Activated CD4-positive, alpha-beta T cell treated with anti-CD3 and anti-CD28 coated beads for 36 hours (primary cell): ENCODE data around the gene CCL17. TPM values are rescaled to one million over a fixed set of nuclear protein-coding genes. Genes with fewer than 3 reads are reported as not detected.
A peak's percentile ranks its signal among the peaks of the same experiment; 100 is the strongest.

Source experiments
- ATAC-seq: fragments of 200-7000 bp; cut with Tn5 transposase; one replicate; pipeline ENCODE4 v1.10.0; 2021; ENCODE audit warnings: mild to moderate bottlenecking, moderate library complexity
- CTCF ChIA-PET: fragments of 350-600 bp; sonication (Branson Sonifier 250); formaldehyde crosslinking; loops from one replicate; lab custom pipeline; 2021; ENCODE audit warnings: antibody characterized with exemption; lab: Charles Lee
- POLR2A ChIA-PET: fragments of 350-600 bp; sonication (Branson Sonifier 250); formaldehyde crosslinking; loops from one replicate; lab custom pipeline; 2021; ENCODE audit warnings: antibody characterized with exemption, inconsistent platforms; lab: Charles Lee
- DNase-seq: peaks from one replicate; pipeline ENCODE4 v3.0.0-alpha.2; 2020
- H3K27ac Mint-ChIP-seq: one replicate; pipeline ENCODE4 v1.8.0; 2021; ENCODE audit warnings: mixed read lengths
- H3K27me3 Mint-ChIP-seq: one replicate; pipeline ENCODE4 v1.8.0; 2021; ENCODE audit warnings: mixed read lengths
- H3K36me3 Mint-ChIP-seq: one replicate; pipeline ENCODE4 v1.8.0; 2021; ENCODE audit warnings: low read depth, mixed read lengths
- H3K4me1 Mint-ChIP-seq: one replicate; pipeline ENCODE4 v1.8.0; 2021; ENCODE audit warnings: mixed read lengths
- H3K4me3 Mint-ChIP-seq: one replicate; pipeline ENCODE4 v1.8.0; 2021; ENCODE audit warnings: mild to moderate bottlenecking, moderate library complexity, mixed read lengths
- H3K9me3 Mint-ChIP-seq: one replicate; pipeline ENCODE4 v1.8.0; 2021; ENCODE audit warnings: low read depth, mixed read lengths
- intact Hi-C, 2 experiments: fragments of 100-400 bp; cut with DNase I in 1 of 2; cut with micrococcal nuclease in 1 of 2; formaldehyde crosslinking; loops; one replicate each; pipeline versions ENCODE4 v1.14.2 to v1.15.1; 2022 to 2024; cut with DNase I, micrococcal nuclease
- total RNA-seq, 2 experiments: library from RNA; stranded (reverse); gene quantifications; one replicate each; pipeline ENCODE4 v1.2.3, GENCODE V29; 2021

Gene CCL17
- 1 to 10 TPM; 1.2 to 1.4 TPM for total RNA-seq

DNA sequence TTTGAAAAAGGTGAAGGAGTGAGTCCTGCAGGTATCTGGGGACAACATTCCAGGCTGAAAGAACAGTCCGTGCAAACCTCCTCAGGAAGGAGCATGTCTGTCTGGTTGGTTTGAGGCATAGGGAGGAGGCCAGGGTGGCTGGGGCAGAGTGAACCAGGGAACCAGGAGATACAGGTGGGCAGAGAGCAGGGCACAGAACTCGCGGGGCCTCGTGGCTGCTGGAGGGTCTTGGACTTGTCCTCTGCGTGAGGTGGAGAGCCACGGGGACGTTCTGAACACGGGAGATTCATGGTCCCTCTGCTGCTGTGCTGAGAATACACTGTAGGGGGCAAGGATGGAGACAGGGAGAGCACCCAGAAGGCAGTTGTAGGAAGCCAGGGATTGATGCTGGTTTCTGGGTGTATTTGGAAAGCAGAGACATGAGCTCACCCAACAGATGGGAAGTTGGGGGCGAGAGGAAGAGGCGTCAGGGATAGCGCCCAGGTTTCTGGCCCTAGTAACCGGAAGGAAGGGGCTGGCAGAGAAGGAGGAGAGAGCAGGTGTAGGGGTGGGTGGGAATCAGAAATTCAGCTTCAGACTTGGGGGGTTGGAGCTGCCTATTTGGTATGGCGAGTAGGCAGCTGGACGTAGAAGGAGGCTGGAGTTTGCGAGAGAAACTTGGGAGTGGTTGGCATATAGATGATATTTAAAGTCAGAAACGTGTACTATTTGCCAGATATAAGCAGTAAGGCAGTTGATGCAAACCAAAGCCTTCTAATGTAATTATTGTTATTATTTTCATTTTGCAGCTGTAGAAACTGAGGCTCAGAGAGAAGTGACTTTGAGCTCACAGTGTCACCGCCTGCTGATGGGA, at the start of gene CCL17:
Gene CCL17, plus strand, starts transcription at position 803 of the 853 bp plus-strand sequence. CDS start 9,166 bp downstream, outside the sequence.
- Mint-ChIP-seq H3K4me3 (no peak within 1 kb of the TSS), H3K36me3 (no peaks in the 10 kb centered on the region), H3K27ac (no peak within 1 kb of the TSS), H3K27me3 (no peaks in the 10 kb centered on the region), H3K4me1 (peaks cover 5% of the 10 kb centered on the region), H3K9me3 (no peaks in the 10 kb centered on the region)
- POLR2A ChIA-PET, result no interaction called here
- ATAC-seq, result no peak
- intact Hi-C loops, result no loop called here
- CTCF ChIA-PET, result interaction anchor here (0.7 to 1.3 kb wide), 4 partner anchors 9 to 110 kb away, joined by 3 to 6 read pairs (median 4); no protein-coding TSS in a partner anchor
- DNase-seq, result no peak

DNA sequence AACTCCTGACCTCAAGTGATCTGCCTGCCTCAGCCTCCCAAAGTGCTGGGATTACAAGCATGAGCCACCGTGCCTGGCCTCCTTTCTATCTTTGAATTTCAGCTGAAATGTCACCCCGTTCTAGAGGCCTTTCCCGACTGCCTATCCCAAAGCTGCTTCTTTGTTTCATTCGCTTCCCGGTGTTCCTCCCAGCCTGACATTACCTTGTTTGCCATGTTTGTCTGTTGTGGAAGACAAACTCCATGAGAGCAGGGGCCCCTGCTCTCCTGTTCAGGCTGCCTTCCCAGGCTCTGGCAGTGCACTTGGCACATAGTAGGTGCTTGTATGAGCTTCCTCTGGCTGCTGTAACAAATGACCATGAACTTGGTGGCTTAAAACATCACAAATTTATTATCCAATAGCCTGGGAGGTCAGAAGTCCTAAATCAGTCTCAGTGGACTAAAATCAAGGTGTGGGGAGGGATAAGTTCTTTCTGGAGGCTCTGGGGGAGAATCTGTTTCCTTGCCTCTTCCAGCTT, 48.6 kb upstream of the CCL17 start:
- Mint-ChIP-seq H3K9me3 (no peaks in the 10 kb centered on the region), H3K4me3 (no peak overlapping the region), H3K4me1 (peaks cover 13% of the 10 kb centered on the region), H3K27ac (no peak overlapping the region), H3K36me3 (no peaks in the 10 kb centered on the region), H3K27me3 (peaks cover 3% of the 10 kb centered on the region)
- ChIA-PET POLR2A (no interaction called here), CTCF (interaction anchor here (0.7 to 1.3 kb wide), 2 partner anchors 9 to 12 kb away, joined by 3 read pairs; no protein-coding TSS in a partner anchor)
- DNase-seq, result no peak
- intact Hi-C loops, result no loop called here
- no peak for ATAC-seq

DNA sequence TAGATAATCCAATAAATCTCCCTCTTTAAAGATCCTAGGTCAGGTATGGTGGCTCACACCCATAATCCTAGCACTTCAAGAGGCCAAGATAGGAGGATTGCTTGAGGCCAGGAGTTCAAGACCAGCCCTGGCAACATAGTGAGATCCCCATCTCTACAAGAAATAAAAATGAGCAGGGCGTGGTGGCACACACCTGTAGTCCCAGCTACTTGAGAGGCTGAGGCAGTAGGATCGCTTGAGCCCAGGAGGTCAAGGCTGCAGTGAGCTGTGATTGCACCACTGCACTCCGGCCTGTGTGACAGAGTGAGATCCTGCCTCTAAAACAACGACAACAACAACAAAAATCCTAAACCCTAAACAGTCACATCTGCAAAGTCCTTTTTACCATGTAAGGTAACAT, 48.0 kb upstream of the CCL17 start:
- Mint-ChIP-seq H3K36me3 (no peaks in the 10 kb centered on the region), H3K27me3 (peaks cover 3% of the 10 kb centered on the region), H3K27ac (no peak overlapping the region), H3K4me3 (no peak overlapping the region), H3K4me1 (peaks cover 13% of the 10 kb centered on the region), H3K9me3 (no peaks in the 10 kb centered on the region)
- CTCF ChIA-PET, result interaction anchor here (0.9 to 1.3 kb wide), 2 partner anchors 13 to 128 kb away, joined by 3 to 4 read pairs; no protein-coding TSS in a partner anchor
- POLR2A ChIA-PET, result no interaction called here
- DNase-seq (no peak), ATAC-seq (no peak)
- intact Hi-C loops, result no loop called here

DNA sequence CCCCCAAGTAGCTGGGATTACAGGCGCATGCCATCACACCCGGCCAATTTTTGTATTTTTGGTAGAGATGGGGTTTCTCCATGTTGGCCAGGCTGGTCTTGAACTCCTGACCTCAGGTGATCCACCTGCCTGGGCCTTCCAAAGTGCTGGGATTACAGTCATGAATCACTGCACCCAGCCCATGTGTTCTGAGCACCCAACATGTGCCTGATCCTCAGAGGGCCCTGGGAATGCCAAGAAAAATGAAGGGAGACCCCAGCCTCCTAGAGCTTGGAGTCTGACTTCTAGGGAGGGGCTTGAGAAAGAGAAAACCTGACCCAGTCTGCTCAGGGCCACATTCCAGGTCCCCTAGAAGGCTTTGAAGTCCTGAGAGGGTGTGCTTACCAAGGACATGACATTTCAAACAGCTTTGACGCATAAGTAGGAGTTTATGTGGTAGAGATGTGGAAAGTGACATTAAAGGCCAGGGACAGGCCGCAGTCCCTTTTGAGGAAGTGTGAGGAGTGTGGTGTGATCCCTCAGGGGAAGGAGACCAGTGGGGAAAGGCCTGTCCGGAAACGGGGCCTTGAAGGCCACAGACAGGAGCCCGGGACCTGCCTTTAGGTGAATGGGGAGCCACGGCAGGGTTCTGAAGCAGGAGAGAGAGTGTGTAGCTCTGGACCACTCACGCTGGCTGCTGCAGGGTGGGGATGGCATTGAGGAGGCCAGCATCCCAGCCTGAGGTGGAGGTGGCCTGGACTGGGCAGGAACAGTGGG, 47.1 kb upstream of the CCL17 start:
- ChIA-PET POLR2A (interaction anchor here (0.5 kb wide), 1 partner anchor 638 kb away, joined by 3 read pairs; no protein-coding TSS in a partner anchor), CTCF (interaction anchor here (0.9 kb wide), 1 partner anchor 129 kb away, joined by 4 read pairs; no protein-coding TSS in a partner anchor)
- no peaks in the 10 kb centered on the region for H3K36me3 Mint-ChIP-seq
- intact Hi-C loops, result no loop called here
- no peaks in the 10 kb centered on the region for H3K9me3 Mint-ChIP-seq
- no peak overlapping the region for H3K4me3 Mint-ChIP-seq
- no peak for ATAC-seq
- H3K27me3 Mint-ChIP-seq, result no peaks in the 10 kb centered on the region
- H3K4me1 Mint-ChIP-seq, result peaks cover 13% of the 10 kb centered on the region
- no peak for DNase-seq
- H3K27ac Mint-ChIP-seq, result peak overlapping the region; percentile 11

DNA sequence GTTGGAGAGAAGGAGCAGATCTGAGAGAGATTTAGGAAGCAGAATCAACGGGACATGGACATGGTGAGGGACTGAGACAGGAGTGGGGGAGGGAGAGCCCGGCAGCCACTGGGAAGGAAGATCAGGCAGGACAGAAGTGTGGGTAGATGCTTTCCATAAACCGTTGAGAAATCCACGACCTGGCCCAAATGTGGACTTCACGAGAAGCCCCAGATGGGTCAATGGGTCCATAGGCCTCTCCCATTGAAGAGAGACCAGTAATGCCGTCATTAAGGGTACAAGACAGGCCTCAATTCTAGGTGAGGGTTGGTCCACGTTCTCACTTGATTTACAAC, 46.5 kb upstream of the CCL17 start:
- DNase-seq, result no peak
- POLR2A ChIA-PET, result no interaction called here
- CTCF ChIA-PET, result no interaction called here
- Mint-ChIP-seq H3K36me3 (no peaks in the 10 kb centered on the region), H3K27ac (peak overlapping the region; percentile 11), H3K4me3 (no peak overlapping the region), H3K9me3 (no peaks in the 10 kb centered on the region), H3K27me3 (no peaks in the 10 kb centered on the region), H3K4me1 (peaks cover 13% of the 10 kb centered on the region)
- no peak for ATAC-seq
- intact Hi-C loops, result no loop called here

DNA sequence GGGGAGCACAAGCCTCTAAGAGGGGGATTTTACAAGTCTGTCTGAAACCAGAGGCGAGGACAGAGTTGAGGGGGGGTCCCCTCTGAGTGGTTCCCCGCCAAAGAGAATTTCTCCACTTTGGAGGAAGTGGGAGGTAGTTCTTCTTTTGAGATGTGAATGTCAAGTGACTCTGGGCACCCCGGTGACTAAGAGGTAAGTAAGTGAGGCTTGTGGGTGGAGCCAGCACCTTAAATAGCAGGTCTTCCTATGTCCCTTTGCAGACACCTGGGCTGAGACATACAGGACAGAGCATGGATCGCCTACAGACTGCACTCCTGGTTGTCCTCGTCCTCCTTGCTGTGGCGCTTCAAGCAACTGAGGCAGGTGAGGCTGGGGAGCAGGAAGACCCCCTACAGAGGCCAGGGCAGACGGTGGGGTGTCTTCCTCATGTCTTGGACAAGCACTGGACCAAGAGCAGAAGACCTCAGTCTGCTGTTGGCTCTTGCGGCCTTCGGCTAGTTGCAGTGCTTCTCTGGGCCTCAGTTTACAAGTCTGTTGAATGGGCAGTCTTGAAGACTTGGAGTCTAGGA, 46.0 kb upstream of the CCL17 start, which contains the start of gene CCL22:
Gene CCL22, plus strand, starts transcription at position 257 of the 569 bp plus-strand sequence. Its CDS starts 34 bp downstream, at position 291.
- no peaks in the 10 kb centered on the region for H3K9me3 Mint-ChIP-seq
- H3K4me3 Mint-ChIP-seq, result no peak within 1 kb of the TSS
- no peaks in the 10 kb centered on the region for H3K27me3 Mint-ChIP-seq
- POLR2A ChIA-PET, result no interaction called here
- CTCF ChIA-PET, result no interaction called here
- H3K4me1 Mint-ChIP-seq, result peaks cover 13% of the 10 kb centered on the region
- peak; percentile 59 for DNase-seq
- ATAC-seq, result peak; percentile 92
- intact Hi-C loops, result no loop called here
- peak within 1 kb of the TSS; percentile 11 for H3K27ac Mint-ChIP-seq
- H3K36me3 Mint-ChIP-seq, result no peaks in the 10 kb centered on the region

DNA sequence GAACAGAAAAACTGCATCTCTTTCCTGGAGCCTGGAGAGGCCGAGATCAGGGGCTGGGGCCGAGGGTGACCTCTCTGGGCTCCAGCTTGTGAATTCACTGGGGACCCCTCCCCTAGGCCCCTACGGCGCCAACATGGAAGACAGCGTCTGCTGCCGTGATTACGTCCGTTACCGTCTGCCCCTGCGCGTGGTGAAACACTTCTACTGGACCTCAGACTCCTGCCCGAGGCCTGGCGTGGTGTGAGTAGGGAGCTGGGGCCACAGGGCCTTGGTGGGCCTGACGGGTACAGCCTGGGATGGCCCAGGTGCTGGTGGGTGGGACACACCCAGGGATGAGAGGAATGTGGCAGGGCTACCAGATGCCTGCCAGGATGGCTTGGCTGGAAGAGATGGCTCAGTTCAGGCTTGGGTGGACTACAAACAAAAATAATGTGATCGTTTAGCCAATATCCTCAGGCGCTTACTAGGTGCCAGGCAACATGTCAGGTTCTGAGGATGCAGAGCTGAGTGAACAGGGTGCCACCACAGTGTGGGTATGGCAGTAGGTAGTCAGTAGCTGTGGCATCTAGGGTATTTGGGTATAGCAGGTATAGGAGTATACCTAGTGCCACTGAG, 44.1 kb upstream of the CCL17 start:
- intact Hi-C loops, result no loop called here
- ChIA-PET POLR2A (no interaction called here), CTCF (no interaction called here)
- H3K4me1 Mint-ChIP-seq, result peaks cover 13% of the 10 kb centered on the region
- H3K27me3 Mint-ChIP-seq, result no peaks in the 10 kb centered on the region
- no peak for ATAC-seq
- H3K27ac Mint-ChIP-seq, result no peak overlapping the region
- H3K36me3 Mint-ChIP-seq, result no peaks in the 10 kb centered on the region
- no peak overlapping the region for H3K4me3 Mint-ChIP-seq
- no peak for DNase-seq
- H3K9me3 Mint-ChIP-seq, result no peaks in the 10 kb centered on the region

DNA sequence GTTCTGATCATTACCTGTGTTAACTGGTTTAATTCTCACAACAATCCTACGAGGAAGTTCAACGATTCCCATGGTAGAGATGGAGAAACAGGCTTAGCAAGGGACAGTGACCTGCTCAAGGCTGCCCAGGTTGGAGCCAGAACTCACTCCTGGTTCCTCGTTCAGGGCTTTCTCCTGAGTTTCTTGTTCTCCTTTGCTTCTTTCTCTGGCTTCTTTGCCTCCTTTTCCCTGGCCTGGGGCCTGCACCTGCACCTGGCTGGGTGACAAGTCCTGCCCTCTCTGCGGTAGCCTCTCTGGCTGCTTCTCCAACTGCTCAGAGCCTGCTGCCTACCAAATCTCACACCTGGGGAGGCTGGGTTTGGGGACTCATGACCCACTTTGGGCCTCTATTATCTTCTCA, 43.2 kb upstream of the CCL17 start:
- H3K27me3 Mint-ChIP-seq, result no peaks in the 10 kb centered on the region
- H3K4me3 Mint-ChIP-seq, result no peak overlapping the region
- no peak for ATAC-seq
- H3K9me3 Mint-ChIP-seq, result no peaks in the 10 kb centered on the region
- intact Hi-C loops, result no loop called here
- H3K4me1 Mint-ChIP-seq, result peaks cover 13% of the 10 kb centered on the region
- ChIA-PET POLR2A (interaction anchor here (0.6 kb wide), 1 partner anchor 175 kb away, joined by 4 read pairs; the partner anchor contains the start of genes PSME3IP1 and RSPRY1), CTCF (no interaction called here)
- no peaks in the 10 kb centered on the region for H3K36me3 Mint-ChIP-seq
- no peak for DNase-seq
- H3K27ac Mint-ChIP-seq, result no peak overlapping the region

DNA sequence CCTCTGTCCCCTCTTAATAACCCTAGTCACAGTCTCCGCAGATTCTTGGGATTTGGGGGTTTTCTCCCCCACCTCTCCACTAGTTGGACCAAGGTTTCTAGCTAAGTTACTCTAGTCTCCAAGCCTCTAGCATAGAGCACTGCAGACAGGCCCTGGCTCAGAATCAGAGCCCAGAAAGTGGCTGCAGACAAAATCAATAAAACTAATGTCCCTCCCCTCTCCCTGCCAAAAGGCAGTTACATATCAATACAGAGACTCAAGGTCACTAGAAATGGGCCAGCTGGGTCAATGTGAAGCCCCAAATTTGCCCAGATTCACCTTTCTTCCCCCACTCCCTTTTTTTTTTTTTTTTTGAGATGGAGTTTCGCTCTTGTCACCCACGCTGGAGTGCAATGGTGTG, 40.4 kb upstream of the CCL17 start:
- intact Hi-C loops, result no loop called here
- no peak overlapping the region for H3K27ac Mint-ChIP-seq
- H3K9me3 Mint-ChIP-seq, result no peaks in the 10 kb centered on the region
- ChIA-PET CTCF (interaction anchor here (0.6 to 1.0 kb wide), 2 partner anchors 9 to 242 kb away, joined by 3 read pairs; no protein-coding TSS in a partner anchor), POLR2A (no interaction called here)
- no peak for DNase-seq
- no peaks in the 10 kb centered on the region for H3K4me1 Mint-ChIP-seq
- ATAC-seq, result no peak
- H3K36me3 Mint-ChIP-seq, result no peaks in the 10 kb centered on the region
- H3K27me3 Mint-ChIP-seq, result peaks cover 6% of the 10 kb centered on the region
- H3K4me3 Mint-ChIP-seq, result no peak overlapping the region

DNA sequence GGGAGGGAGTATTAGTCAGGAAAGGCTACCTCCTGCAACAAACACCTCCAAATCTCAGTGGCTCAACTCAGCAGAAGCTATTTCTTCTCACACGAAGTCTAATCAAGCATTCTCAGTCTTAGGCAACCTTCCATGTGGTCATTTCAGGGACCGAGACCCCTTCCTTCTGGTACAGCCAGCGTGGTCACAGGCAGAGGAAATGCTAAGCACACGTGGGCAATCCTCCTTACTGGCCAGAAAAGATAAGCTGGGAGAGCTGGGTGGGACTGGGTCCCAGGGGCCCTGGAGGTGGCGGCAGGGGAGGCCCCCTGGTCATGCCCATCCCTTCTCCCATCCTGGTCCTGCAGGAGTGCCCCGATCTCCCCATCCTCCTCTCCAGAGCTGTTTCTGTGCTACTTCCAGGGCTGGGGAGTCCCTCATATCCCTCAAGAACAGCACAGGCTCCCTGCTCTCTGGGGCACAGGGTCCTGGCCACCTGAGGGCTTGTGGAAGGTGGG, 38.0 kb upstream of the CCL17 start:
- no peaks in the 10 kb centered on the region for H3K9me3 Mint-ChIP-seq
- no peaks in the 10 kb centered on the region for H3K4me1 Mint-ChIP-seq
- POLR2A ChIA-PET, result no interaction called here
- intact Hi-C loops, result no loop called here
- H3K27me3 Mint-ChIP-seq, result peaks cover 6% of the 10 kb centered on the region
- no peaks in the 10 kb centered on the region for H3K36me3 Mint-ChIP-seq
- H3K4me3 Mint-ChIP-seq, result no peak overlapping the region
- DNase-seq, result no peak
- CTCF ChIA-PET, result no interaction called here
- no peak overlapping the region for H3K27ac Mint-ChIP-seq
- ATAC-seq, result no peak
